Measurements from ENCODE around the gene SRCAP. TPM values are rescaled to one million over a fixed set of nuclear protein-coding genes. Genes with fewer than 3 reads are reported as not detected.

SRCAP gene
- total and polyA plus RNA-seq, 8 donors, result 1.2 to 70.1 (median 24.6) TPM

- TF ChIP-seq POLR2A (IDR thresholded peaks at IDR 0.05), result no peak
- no peak for TF ChIP-seq EP300 (IDR thresholded peaks at IDR 0.05)
- no peak for TF ChIP-seq POLR2AphosphoS5 (IDR thresholded peaks at IDR 0.05)
- TF ChIP-seq CTCF (IDR thresholded peaks at IDR 0.05), result no peak
- Histone ChIP-seq H3K4me3 (no peak overlapping the region), H3K4me1 (peaks cover 0 to 15% (median 12%) of the 10 kb centered on the region in 4 donors), H3K27ac (no peak overlapping the region), H3K9me3 (no peaks in the 10 kb centered on the region), H3K36me3 (peaks cover 37 to 81% (median 76%) of the 10 kb centered on the region in 4 donors), H3K27me3 (no peaks in the 10 kb centered on the region)
- 67 to 82% (median 71%) methylated on average over 4 of the region's 4 CpGs for WGBS, 5 donors
- no peak for DNase-seq
- intact Hi-C loops (cut with DNase I; ENCODE audit: low total_unique reads), result no loop called here
Measured at GRCh38 chr16:30753596-30753995, 54.6 kb downstream of the SRCAP start.

GRCh38 chr16:30755955-30756780, 57.2 kb downstream of the SRCAP start:
- TF ChIP-seq EP300 (IDR thresholded peaks at IDR 0.05), result no peak
- TF ChIP-seq POLR2A (IDR thresholded peaks at IDR 0.05), result no peak
- no peak for TF ChIP-seq CTCF (IDR thresholded peaks at IDR 0.05)
- no peak for TF ChIP-seq POLR2AphosphoS5 (IDR thresholded peaks at IDR 0.05)
- intact Hi-C loops (cut with DNase I; ENCODE audit: low total_unique reads), result no loop called here

GRCh38 chr16:30756781-30757100, 57.8 kb downstream of the SRCAP start:
- H3K27me3 ChIP-seq, result no peaks in the 10 kb centered on the region
- WGBS, 5 donors, result 93 to 96% (median 94%) methylated on average over 13 of the region's 13 CpGs; no CpG with 5 or more reads in 1 of the 5 donors
- TF ChIP-seq POLR2A (IDR thresholded peaks at IDR 0.05) (no peak), POLR2AphosphoS5 (IDR thresholded peaks at IDR 0.05) (no peak), EP300 (IDR thresholded peaks at IDR 0.05) (no peak), CTCF (IDR thresholded peaks at IDR 0.05) (no peak)
- H3K36me3 ChIP-seq, result peaks cover 31 to 80% (median 73%) of the 10 kb centered on the region in 4 donors
- DNase-seq, result no peak
- intact Hi-C loops (cut with DNase I; ENCODE audit: low total_unique reads), result no loop called here
- no peak overlapping the region for H3K4me3 ChIP-seq
- H3K4me1 ChIP-seq, result peaks cover 6 to 29% (median 18%) of the 10 kb centered on the region in 4 donors
- H3K27ac ChIP-seq, result no peak overlapping the region
- H3K9me3 ChIP-seq, result no peaks in the 10 kb centered on the region

More at GRCh38 chr16:30755955-30756780, 57.2 kb downstream of the SRCAP start:
- DNase-seq, result no peak
- WGBS, 5 donors, result 92 to 95% (median 92%) methylated on average over 15 to 20 of the region's 20 CpGs
- no peaks in the 10 kb centered on the region for H3K27me3 ChIP-seq
- H3K4me1 ChIP-seq, result peaks cover 5 to 23% (median 12%) of the 10 kb centered on the region in 4 donors
- H3K27ac ChIP-seq, result no peak overlapping the region
- peaks cover 36 to 86% (median 78%) of the 10 kb centered on the region in 4 donors for H3K36me3 ChIP-seq
- H3K4me3 ChIP-seq, result no peak overlapping the region
- H3K9me3 ChIP-seq, result no peaks in the 10 kb centered on the region

- no peak for TF ChIP-seq EP300 (IDR thresholded peaks at IDR 0.05)
- no peak for TF ChIP-seq CTCF (IDR thresholded peaks at IDR 0.05)
- no peak for TF ChIP-seq POLR2AphosphoS5 (IDR thresholded peaks at IDR 0.05)
- TF ChIP-seq POLR2A (IDR thresholded peaks at IDR 0.05), result no peak
- Histone ChIP-seq H3K4me3 (no peak overlapping the region), H3K27ac (no peak overlapping the region), H3K36me3 (peaks cover 26 to 74% (median 67%) of the 10 kb centered on the region in 4 donors), H3K27me3 (no peaks in the 10 kb centered on the region), H3K4me1 (peaks cover 6 to 29% (median 18%) of the 10 kb centered on the region in 4 donors), H3K9me3 (no peaks in the 10 kb centered on the region)
- WGBS, 5 donors, result 85 to 94% (median 89%) methylated on average over 7 of the region's 7 CpGs
- DNase-seq, result no peak
- intact Hi-C loops (cut with DNase I; ENCODE audit: low total_unique reads), result no loop called here
Measured at GRCh38 chr16:30757316-30757715, 58.3 kb downstream of the SRCAP start.

All from stomach (tissue), 9 donors.